OCI-LY1 (cell line): ENCODE data around the gene CD1B.

Source experiments
- H2AFZ ChIP-seq: fragments of 200-600 bp; sonication (generic), shearing (Covaris generic); 2 replicates; pipeline ENCODE4 v1.6.0; 2014; ENCODE audit warnings: antibody characterized with exemption, mild to moderate bottlenecking, low read length
- H3F3A ChIP-seq: fragments of 200-600 bp; sonication (generic), shearing (Covaris generic); 2 replicates; pipeline ENCODE4 v1.6.0; 2014; ENCODE audit warnings: mild to moderate bottlenecking, antibody characterized with exemption, low read length, moderate library complexity; ENCODE audit not compliant: insufficient read depth
- H3K27ac ChIP-seq: fragments of 200-600 bp; sonication (generic); 2 replicates; pipeline ENCODE4 v1.5.1; 2014; ENCODE audit warnings: low read length, mixed run types, mild to moderate bottlenecking, low read depth; ENCODE audit not compliant: poor library complexity, severe bottlenecking
- H3K27me3 ChIP-seq: fragments of 200-600 bp; sonication (generic); 2 replicates; pipeline ENCODE4 v1.6.0; 2014; ENCODE audit warnings: antibody characterized with exemption, mild to moderate bottlenecking, low read length, moderate library complexity; ENCODE audit not compliant: insufficient read depth
- H3K36me3 ChIP-seq: fragments of 200-600 bp; sonication (generic); 2 replicates; pipeline ENCODE4 v1.6.1; 2014; ENCODE audit warnings: mild to moderate bottlenecking, antibody characterized with exemption, low read length, moderate library complexity, mixed read lengths; ENCODE audit not compliant: insufficient read depth
- H3K4me1 ChIP-seq: fragments of 200-600 bp; sonication (generic); 2 replicates; pipeline ENCODE4 v1.5.1; 2014; ENCODE audit warnings: mild to moderate bottlenecking, low read length, moderate library complexity; ENCODE audit not compliant: insufficient read depth, severe bottlenecking
- H3K4me2 ChIP-seq: fragments of 200-600 bp; sonication (generic), shearing (Covaris generic); 2 replicates; pipeline ENCODE4 v1.6.1; 2014; ENCODE audit warnings: low read length
- H3K4me3 ChIP-seq: fragments of 200-600 bp; sonication (generic); 2 replicates; pipeline ENCODE4 v1.5.1; 2014; ENCODE audit warnings: low read length, low read depth, mild to moderate bottlenecking, mixed read lengths; ENCODE audit not compliant: poor library complexity, severe bottlenecking
- H3K79me2 ChIP-seq: fragments of 200-600 bp; shearing (Covaris generic); 2 replicates; pipeline ENCODE4 v1.6.1; 2016; ENCODE audit warnings: mixed run types, low read length, mixed read lengths; ENCODE audit not compliant: insufficient read depth
- H3K9ac ChIP-seq: fragments of 200-600 bp; sonication (generic), shearing (Covaris generic); 2 replicates; pipeline ENCODE4 v1.6.1; 2014; ENCODE audit warnings: mild to moderate bottlenecking, low read length, mixed read lengths
- H3K9me2 ChIP-seq: fragments of 200-600 bp; sonication (generic), shearing (Covaris generic); 2 replicates; pipeline ENCODE4 v1.6.1; 2014; ENCODE audit warnings: low read depth, mild to moderate bottlenecking, low read length, mixed read lengths
- H3K9me3 ChIP-seq: fragments of 200-600 bp; shearing (Covaris generic); 2 replicates; pipeline ENCODE4 v1.6.1; 2014; ENCODE audit warnings: low read length, mixed read lengths
- H4K20me1 ChIP-seq: fragments of 200-600 bp; sonication (generic), shearing (Covaris generic); 2 replicates; pipeline ENCODE4 v1.6.0; 2016; ENCODE audit warnings: mild to moderate bottlenecking, low read length; ENCODE audit not compliant: insufficient read depth
- EZH2 ChIP-seq: fragments of 200-600 bp; sonication (generic), shearing (Covaris generic); IDR thresholded peaks from 2 replicates; pipeline ENCODE4 v1.8.0; 2017; ENCODE audit warnings: borderline replicate concordance, mixed run types, mild to moderate bottlenecking, antibody characterized with exemption, low read length, moderate library complexity, mixed read lengths
- TF ChIP-seq, protein P1 (sequence below): fragments of 200-600 bp; sonication (generic), shearing (Covaris generic); IDR thresholded peaks from 2 replicates; pipeline ENCODE4 v1.5.1; 2017; ENCODE audit warnings: mild to moderate bottlenecking, antibody characterized with exemption, low read length, moderate library complexity, mixed read lengths

The CD1B gene

DNA sequence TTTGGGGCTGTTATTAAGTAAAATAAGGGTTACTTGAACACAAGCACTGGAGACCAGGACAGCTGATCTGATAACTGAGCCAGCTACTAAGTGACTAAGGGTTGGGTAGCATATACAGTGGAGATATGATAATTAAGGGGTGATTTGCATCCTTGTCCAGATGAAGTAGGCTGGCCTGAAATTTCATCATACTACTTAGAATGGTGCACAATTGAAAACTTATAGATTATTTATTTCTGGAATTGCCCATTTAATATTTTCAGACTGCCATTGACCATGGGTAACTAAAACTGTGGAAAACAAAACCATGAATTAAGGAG lies 3.8 kb upstream of the CD1B start:
- no peaks in the 10 kb centered on the region for H3K9me3 ChIP-seq
- H3K27ac ChIP-seq = no peak overlapping the region
- no peak overlapping the region for H3K4me2 ChIP-seq
- H3K36me3 ChIP-seq = no peaks in the 10 kb centered on the region
- no peaks in the 10 kb centered on the region for H3K27me3 ChIP-seq
- no peaks in the 10 kb centered on the region for H3F3A ChIP-seq
- no peaks in the 10 kb centered on the region for H3K79me2 ChIP-seq
- TF ChIP-seq, protein P1, sequence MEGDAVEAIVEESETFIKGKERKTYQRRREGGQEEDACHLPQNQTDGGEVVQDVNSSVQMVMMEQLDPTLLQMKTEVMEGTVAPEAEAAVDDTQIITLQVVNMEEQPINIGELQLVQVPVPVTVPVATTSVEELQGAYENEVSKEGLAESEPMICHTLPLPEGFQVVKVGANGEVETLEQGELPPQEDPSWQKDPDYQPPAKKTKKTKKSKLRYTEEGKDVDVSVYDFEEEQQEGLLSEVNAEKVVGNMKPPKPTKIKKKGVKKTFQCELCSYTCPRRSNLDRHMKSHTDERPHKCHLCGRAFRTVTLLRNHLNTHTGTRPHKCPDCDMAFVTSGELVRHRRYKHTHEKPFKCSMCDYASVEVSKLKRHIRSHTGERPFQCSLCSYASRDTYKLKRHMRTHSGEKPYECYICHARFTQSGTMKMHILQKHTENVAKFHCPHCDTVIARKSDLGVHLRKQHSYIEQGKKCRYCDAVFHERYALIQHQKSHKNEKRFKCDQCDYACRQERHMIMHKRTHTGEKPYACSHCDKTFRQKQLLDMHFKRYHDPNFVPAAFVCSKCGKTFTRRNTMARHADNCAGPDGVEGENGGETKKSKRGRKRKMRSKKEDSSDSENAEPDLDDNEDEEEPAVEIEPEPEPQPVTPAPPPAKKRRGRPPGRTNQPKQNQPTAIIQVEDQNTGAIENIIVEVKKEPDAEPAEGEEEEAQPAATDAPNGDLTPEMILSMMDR = no peak
- no peak for TF ChIP-seq EZH2
- H4K20me1 ChIP-seq = no peaks in the 10 kb centered on the region
- no peaks in the 10 kb centered on the region for H3K4me1 ChIP-seq
- no peak overlapping the region for H2AFZ ChIP-seq
- no peak overlapping the region for H3K9ac ChIP-seq
- no peak overlapping the region for H3K4me3 ChIP-seq
- no peaks in the 10 kb centered on the region for H3K9me2 ChIP-seq

DNA sequence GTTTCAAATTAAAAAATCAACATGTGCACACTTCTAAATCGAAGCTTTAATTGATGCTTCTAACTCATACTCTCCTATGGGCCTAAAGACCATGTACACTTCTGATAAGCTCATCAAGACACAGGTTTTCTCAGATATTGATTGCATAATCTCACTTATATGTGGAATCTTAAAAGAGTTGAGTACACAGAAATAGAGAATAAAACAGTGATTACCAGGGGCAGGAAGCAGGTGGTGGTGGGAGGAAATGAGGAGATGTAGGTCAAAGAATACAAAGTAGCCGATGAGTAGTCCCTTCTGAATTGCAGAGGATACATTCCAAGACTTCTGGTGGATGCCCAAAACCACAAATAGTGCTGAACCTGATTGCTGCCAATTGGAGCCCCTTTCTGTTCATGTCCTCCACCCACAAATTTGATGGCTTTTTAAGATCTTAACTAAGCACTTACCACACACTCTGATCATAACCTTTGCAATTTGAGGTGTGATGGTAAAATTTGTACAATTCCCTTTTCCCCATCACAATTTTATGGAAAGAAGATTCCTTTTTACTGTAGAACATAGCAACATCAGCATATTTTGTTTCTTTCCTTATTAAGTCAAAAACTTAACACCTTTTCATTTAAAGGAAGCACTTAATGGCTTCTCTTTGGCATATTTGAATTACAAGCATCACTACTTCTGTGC lies 3.3 kb upstream of the CD1B start:
- no peak overlapping the region for H2AFZ ChIP-seq
- H3F3A ChIP-seq = no peaks in the 10 kb centered on the region
- no peak overlapping the region for H3K27ac ChIP-seq
- no peak overlapping the region for H3K4me3 ChIP-seq
- no peaks in the 10 kb centered on the region for H3K4me1 ChIP-seq
- H4K20me1 ChIP-seq = no peaks in the 10 kb centered on the region
- H3K9me2 ChIP-seq = no peaks in the 10 kb centered on the region
- H3K4me2 ChIP-seq = no peak overlapping the region
- H3K36me3 ChIP-seq = no peaks in the 10 kb centered on the region
- H3K9ac ChIP-seq = no peak overlapping the region
- H3K27me3 ChIP-seq = no peaks in the 10 kb centered on the region
- H3K9me3 ChIP-seq = no peaks in the 10 kb centered on the region
- no peaks in the 10 kb centered on the region for H3K79me2 ChIP-seq
- TF ChIP-seq, protein P1 = no peak
- no peak for TF ChIP-seq EZH2

DNA sequence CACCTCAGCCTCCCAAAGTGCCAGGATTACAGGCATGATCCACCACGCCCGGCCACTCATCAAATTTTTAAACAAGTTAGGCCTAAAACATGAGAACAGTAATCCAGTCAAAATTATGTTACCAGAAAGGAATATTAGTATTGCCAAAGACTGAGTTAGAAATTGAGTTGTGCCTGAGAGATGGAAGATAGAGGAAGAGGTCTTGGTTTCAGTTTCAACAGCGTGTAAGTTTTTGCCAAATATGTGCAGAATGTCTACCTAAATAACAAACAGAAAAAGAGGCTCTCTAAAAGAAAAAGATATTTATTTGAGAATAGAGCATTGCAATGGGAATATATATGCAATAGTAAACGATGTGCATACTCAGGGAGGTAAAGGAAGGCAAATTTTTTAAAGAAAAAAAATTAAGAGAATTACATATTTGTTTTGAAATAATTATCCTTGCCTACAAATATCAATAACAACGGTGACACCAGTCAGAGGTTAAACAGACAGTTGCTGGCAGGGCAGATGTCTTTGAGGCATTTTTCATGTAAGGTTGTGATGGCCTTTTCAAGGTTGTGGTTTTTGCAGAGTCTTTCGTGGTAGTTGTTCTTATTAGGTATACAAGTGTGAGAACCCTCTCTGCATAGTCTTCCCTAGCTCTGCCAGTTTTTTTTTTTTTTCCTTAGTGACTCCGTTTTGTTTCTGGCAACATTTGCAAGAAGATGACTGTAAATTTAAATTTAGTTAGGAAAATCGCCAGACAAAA lies 2.2 kb upstream of the CD1B start:
- no peaks in the 10 kb centered on the region for H3K36me3 ChIP-seq
- H2AFZ ChIP-seq = no peak overlapping the region
- no peak overlapping the region for H3K27ac ChIP-seq
- no peaks in the 10 kb centered on the region for H3K79me2 ChIP-seq
- H3K9me2 ChIP-seq = no peaks in the 10 kb centered on the region
- no peaks in the 10 kb centered on the region for H3K27me3 ChIP-seq
- no peak overlapping the region for H3K4me3 ChIP-seq
- H3F3A ChIP-seq = no peaks in the 10 kb centered on the region
- H3K4me1 ChIP-seq = no peaks in the 10 kb centered on the region
- H3K4me2 ChIP-seq = no peak overlapping the region
- no peak overlapping the region for H3K9ac ChIP-seq
- no peaks in the 10 kb centered on the region for H3K9me3 ChIP-seq
- TF ChIP-seq, protein P1 = no peak
- TF ChIP-seq EZH2 = no peak
- H4K20me1 ChIP-seq = no peaks in the 10 kb centered on the region
